MM.1S (cell line): ENCODE measurements around the gene HECTD2.

ENCODE experiments used
- DNase-seq: peaks from one replicate; pipeline ENCODE4 v3.0.0-alpha.2; 2015
- H2AFZ ChIP-seq: fragments of 300-600 bp; sonication (generic); 2 replicates; pipeline ENCODE4 v1.6.0; 2016; ENCODE audit warnings: antibody characterized with exemption, low read length
- H3F3A ChIP-seq: fragments of 300-600 bp; sonication (generic); 2 replicates; pipeline ENCODE4 v1.6.1; 2016; ENCODE audit warnings: mild to moderate bottlenecking, antibody characterized with exemption, low read length, moderate library complexity, mixed read lengths; ENCODE audit not compliant: insufficient read depth
- H3K27ac ChIP-seq: fragments of 300-600 bp; sonication (generic); 2 replicates; pipeline ENCODE4 v1.5.1; 2016; ENCODE audit warnings: mild to moderate bottlenecking, low read length
- H3K27me3 ChIP-seq: fragments of 300-600 bp; sonication (generic); replicated peaks from 2 replicates; pipeline ENCODE4 v1.6.0; 2016; ENCODE audit warnings: low read length; ENCODE audit not compliant: insufficient read depth
- H3K36me3 ChIP-seq: fragments of 300-600 bp; sonication (generic); replicated peaks from 2 replicates; pipeline ENCODE4 v1.6.1; 2016; ENCODE audit warnings: mild to moderate bottlenecking, low read length, mixed read lengths; ENCODE audit not compliant: insufficient read depth
- H3K4me1 ChIP-seq: fragments of 300-600 bp; sonication (generic); 2 replicates; pipeline ENCODE4 v1.6.1; 2016; ENCODE audit warnings: low read length, mixed read lengths
- H3K4me2 ChIP-seq: fragments of 300-600 bp; sonication (generic); 2 replicates; pipeline ENCODE4 v1.6.0; 2016; ENCODE audit warnings: low read depth, low read length
- H3K4me3 ChIP-seq: fragments of 300-600 bp; sonication (generic); 2 replicates; pipeline ENCODE4 v1.5.1; 2016; ENCODE audit warnings: low read length, mixed read lengths
- H3K79me2 ChIP-seq: fragments of 300-600 bp; sonication (generic); 2 replicates; pipeline ENCODE4 v1.6.1; 2016; ENCODE audit warnings: mixed run types, low read length, mixed read lengths
- H3K9ac ChIP-seq: fragments of 300-600 bp; sonication (generic); 2 replicates; pipeline ENCODE4 v1.6.1; 2016; ENCODE audit warnings: low read length, mixed read lengths
- H3K9me2 ChIP-seq: fragments of 300-600 bp; sonication (generic); replicated peaks from 2 replicates; pipeline ENCODE4 v1.6.1; 2016; ENCODE audit warnings: mild to moderate bottlenecking, low read length, mixed read lengths; ENCODE audit not compliant: insufficient read depth
- H3K9me3 ChIP-seq: fragments of 300-600 bp; sonication (generic); replicated peaks from 2 replicates; pipeline ENCODE4 v1.6.1; 2016; ENCODE audit warnings: mild to moderate bottlenecking, low read length, mixed read lengths; ENCODE audit not compliant: insufficient read depth
- H4K20me1 ChIP-seq: fragments of 300-600 bp; sonication (generic); 2 replicates; pipeline ENCODE4 v1.6.1; 2016; ENCODE audit warnings: mild to moderate bottlenecking, low read length, moderate library complexity, mixed read lengths; ENCODE audit not compliant: insufficient read depth
- EZH2 ChIP-seq: fragments of 300-600 bp; sonication (generic); optimal IDR thresholded peaks from 2 replicates; pipeline ENCODE3; 2017; ENCODE audit warnings: low read depth, mild to moderate bottlenecking, antibody characterized with exemption, low read length, mixed read lengths
- EZH2phosphoT487 ChIP-seq: fragments of 300-600 bp; sonication (generic); IDR thresholded peaks from 2 replicates; pipeline ENCODE4 v1.6.1; 2018; ENCODE audit warnings: antibody characterized with exemption, low read length
- TF ChIP-seq, protein P1 (sequence below): fragments of 300-600 bp; sonication (generic); IDR thresholded peaks from 2 replicates; pipeline ENCODE4 v1.5.1; 2016; ENCODE audit warnings: antibody characterized with exemption, low read length, mixed read lengths

Gene HECTD2

DNA sequence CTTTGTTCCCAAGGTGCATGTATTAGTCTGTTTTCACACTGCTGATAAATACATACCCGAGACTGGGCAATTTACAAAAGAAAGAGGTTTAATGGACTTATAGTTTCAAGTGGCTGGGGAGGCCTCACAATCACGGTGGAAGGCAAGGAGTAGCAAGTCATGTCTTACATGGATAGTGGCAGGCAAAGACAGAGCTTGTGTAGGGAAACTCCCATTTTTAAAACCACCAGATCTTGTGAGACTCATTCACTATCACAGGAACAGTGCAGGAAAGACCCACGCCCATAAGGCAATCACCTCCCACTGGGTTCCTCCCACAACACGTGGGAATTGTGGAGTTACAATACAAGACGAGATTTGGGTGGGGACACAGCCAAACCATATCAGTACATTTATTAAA lies 129.8 kb downstream of the HECTD2 start:
- no peaks in the 10 kb centered on the region for H3F3A ChIP-seq
- no peak overlapping the region for H3K9ac ChIP-seq
- TF ChIP-seq EZH2phosphoT487 (no peak), EZH2 (no peak)
- TF ChIP-seq, protein P1, sequence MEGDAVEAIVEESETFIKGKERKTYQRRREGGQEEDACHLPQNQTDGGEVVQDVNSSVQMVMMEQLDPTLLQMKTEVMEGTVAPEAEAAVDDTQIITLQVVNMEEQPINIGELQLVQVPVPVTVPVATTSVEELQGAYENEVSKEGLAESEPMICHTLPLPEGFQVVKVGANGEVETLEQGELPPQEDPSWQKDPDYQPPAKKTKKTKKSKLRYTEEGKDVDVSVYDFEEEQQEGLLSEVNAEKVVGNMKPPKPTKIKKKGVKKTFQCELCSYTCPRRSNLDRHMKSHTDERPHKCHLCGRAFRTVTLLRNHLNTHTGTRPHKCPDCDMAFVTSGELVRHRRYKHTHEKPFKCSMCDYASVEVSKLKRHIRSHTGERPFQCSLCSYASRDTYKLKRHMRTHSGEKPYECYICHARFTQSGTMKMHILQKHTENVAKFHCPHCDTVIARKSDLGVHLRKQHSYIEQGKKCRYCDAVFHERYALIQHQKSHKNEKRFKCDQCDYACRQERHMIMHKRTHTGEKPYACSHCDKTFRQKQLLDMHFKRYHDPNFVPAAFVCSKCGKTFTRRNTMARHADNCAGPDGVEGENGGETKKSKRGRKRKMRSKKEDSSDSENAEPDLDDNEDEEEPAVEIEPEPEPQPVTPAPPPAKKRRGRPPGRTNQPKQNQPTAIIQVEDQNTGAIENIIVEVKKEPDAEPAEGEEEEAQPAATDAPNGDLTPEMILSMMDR, result no peak
- no peaks in the 10 kb centered on the region for H3K9me3 ChIP-seq
- no peak overlapping the region for H2AFZ ChIP-seq
- H3K4me3 ChIP-seq, result no peak overlapping the region
- no peaks in the 10 kb centered on the region for H3K9me2 ChIP-seq
- H3K36me3 ChIP-seq, result no peaks in the 10 kb centered on the region
- no peak overlapping the region for H3K27ac ChIP-seq
- no peaks in the 10 kb centered on the region for H3K27me3 ChIP-seq
- no peaks in the 10 kb centered on the region for H3K4me1 ChIP-seq
- H3K4me2 ChIP-seq, result no peak overlapping the region
- no peak for DNase-seq
- H4K20me1 ChIP-seq, result no peaks in the 10 kb centered on the region
- no peaks in the 10 kb centered on the region for H3K79me2 ChIP-seq

DNA sequence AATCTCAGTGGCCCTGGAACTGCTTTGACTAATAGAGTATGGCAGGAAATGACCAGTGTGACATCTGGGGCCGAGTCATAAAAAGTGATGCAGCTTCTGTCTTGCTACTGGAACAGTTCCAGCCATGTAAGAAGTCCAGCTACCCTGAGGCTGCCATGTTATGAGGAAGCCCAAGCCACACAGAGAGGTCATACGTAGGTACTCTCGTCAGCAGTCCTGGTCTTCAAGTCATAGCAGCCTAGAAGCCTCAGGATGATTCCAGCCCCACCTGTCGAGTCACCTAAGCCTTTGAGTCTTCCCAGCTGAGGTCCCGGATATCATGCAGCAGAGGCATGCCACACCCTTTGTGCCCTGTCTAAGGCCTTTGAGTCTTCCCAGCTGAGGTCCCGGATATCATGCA lies 130.6 kb downstream of the HECTD2 start:
- no peak overlapping the region for H2AFZ ChIP-seq
- H3F3A ChIP-seq, result no peaks in the 10 kb centered on the region
- no peak overlapping the region for H3K27ac ChIP-seq
- H3K79me2 ChIP-seq, result no peaks in the 10 kb centered on the region
- H3K4me1 ChIP-seq, result no peaks in the 10 kb centered on the region
- H3K9me2 ChIP-seq, result no peaks in the 10 kb centered on the region
- H4K20me1 ChIP-seq, result no peaks in the 10 kb centered on the region
- DNase-seq, result no peak
- H3K4me2 ChIP-seq, result no peak overlapping the region
- H3K27me3 ChIP-seq, result no peaks in the 10 kb centered on the region
- no peak overlapping the region for H3K4me3 ChIP-seq
- no peak for TF ChIP-seq EZH2
- TF ChIP-seq EZH2phosphoT487, result no peak
- TF ChIP-seq, protein P1, result no peak
- no peak overlapping the region for H3K9ac ChIP-seq
- H3K36me3 ChIP-seq, result no peaks in the 10 kb centered on the region
- H3K9me3 ChIP-seq, result no peaks in the 10 kb centered on the region

DNA sequence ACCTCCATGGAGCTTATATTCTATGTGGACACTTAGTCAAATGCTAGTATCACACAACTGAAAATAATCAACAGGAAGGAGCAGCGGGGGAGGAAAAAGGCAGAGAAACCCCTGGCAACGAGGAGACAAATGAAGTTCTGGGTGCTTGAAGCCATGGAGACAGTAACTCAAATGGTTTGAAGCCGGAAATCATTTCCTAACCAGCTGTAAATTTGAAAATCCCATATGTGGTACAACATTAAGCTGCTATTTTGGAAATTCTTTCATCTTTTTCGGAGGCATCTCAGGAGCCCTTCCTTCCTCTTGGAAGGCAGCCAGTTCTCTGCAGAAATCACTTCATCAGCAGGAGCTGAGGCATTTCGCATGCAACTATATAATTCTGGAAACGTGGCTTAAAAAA lies 131.3 kb downstream of the HECTD2 start:
- H3K9ac ChIP-seq, result no peak overlapping the region
- H3K27me3 ChIP-seq, result no peaks in the 10 kb centered on the region
- no peak for TF ChIP-seq EZH2phosphoT487
- TF ChIP-seq, protein P1, result no peak
- TF ChIP-seq EZH2, result no peak
- no peak overlapping the region for H2AFZ ChIP-seq
- H4K20me1 ChIP-seq, result no peaks in the 10 kb centered on the region
- DNase-seq, result no peak
- no peaks in the 10 kb centered on the region for H3K36me3 ChIP-seq
- no peaks in the 10 kb centered on the region for H3K9me2 ChIP-seq
- H3K4me3 ChIP-seq, result no peak overlapping the region
- H3F3A ChIP-seq, result no peaks in the 10 kb centered on the region
- no peaks in the 10 kb centered on the region for H3K9me3 ChIP-seq
- H3K4me1 ChIP-seq, result no peaks in the 10 kb centered on the region
- no peak overlapping the region for H3K27ac ChIP-seq
- H3K79me2 ChIP-seq, result no peaks in the 10 kb centered on the region
- no peak overlapping the region for H3K4me2 ChIP-seq
